Measurements from ENCODE around the gene BMP10.
A peak's percentile ranks its signal among the peaks of the same experiment; 100 is the strongest.
"Not testable (repeated sequence)": the region's sequence is repeated elsewhere in the genome, so short reads cannot be mapped to it uniquely, and the experiment has no call there.

BMP10 gene

DNA sequence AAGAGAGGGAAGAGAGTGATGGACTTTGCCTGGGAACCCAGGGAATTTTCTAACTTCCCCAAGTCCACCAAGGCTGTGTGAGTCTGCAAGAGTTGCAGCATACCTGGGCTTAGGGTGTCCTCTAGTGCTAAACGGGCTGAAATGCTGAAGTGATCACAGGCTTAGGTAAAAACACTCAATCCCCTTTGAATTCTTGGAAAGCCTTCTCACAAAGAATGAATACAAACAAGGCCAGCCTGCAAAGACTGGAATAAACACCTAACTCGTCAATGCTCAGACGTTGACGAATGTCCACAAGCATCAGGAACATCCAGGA is 30.0 kb upstream of the BMP10 start:
- no peak overlapping the region for H3K4me3 ChIP-seq (replicated peaks; ENCODE audit: insufficient read depth, low read length)
- H3K27me3 ChIP-seq (ENCODE audit: insufficient read depth, poor library complexity, severe bottlenecking) = no peaks in the 10 kb centered on the region
- peak in 1 of 2 experiments; percentile 57 for DNase-seq (ENCODE audit: low read depth in 1 of 2, low spot score in 1 of 2)
- H3K27ac ChIP-seq (replicated peaks) = no peak overlapping the region
- no peak for TF ChIP-seq SPI1 (IDR thresholded peaks at IDR 0.05; ENCODE audit: borderline replicate concordance, low read depth)
- TF ChIP-seq CTCF (IDR thresholded peaks at IDR 0.05; ENCODE audit: insufficient read depth, low read length) = peak; percentile 29

GRCh38 chr2:68900496-68901198 is 29.4 kb upstream of the BMP10 start:
- DNase-seq (ENCODE audit: low read depth in 1 of 2, low spot score in 1 of 2) = peak in 1 of 2 experiments; percentile 76
- TF ChIP-seq POLR2AphosphoS5 (IDR thresholded peaks at IDR 0.05; ENCODE audit: low read depth) (no peak), CTCF (IDR thresholded peaks at IDR 0.05; ENCODE audit: insufficient read depth, low read length) (peak; percentile 16)
- Histone ChIP-seq H3K27ac (replicated peaks) (no peak overlapping the region), H3K27me3 (ENCODE audit: insufficient read depth, poor library complexity, severe bottlenecking) (no peaks in the 10 kb centered on the region), H3K4me3 (replicated peaks; ENCODE audit: insufficient read depth, low read length) (no peak overlapping the region)

GRCh38 chr2:68895981-68896380 is 24.8 kb upstream of the BMP10 start:
- DNase-seq (ENCODE audit: low read depth in 1 of 2, low spot score in 1 of 2); H3K27me3 ChIP-seq (ENCODE audit: insufficient read depth, poor library complexity, severe bottlenecking); H3K27ac ChIP-seq (replicated peaks): not testable (repeated sequence)

DNA sequence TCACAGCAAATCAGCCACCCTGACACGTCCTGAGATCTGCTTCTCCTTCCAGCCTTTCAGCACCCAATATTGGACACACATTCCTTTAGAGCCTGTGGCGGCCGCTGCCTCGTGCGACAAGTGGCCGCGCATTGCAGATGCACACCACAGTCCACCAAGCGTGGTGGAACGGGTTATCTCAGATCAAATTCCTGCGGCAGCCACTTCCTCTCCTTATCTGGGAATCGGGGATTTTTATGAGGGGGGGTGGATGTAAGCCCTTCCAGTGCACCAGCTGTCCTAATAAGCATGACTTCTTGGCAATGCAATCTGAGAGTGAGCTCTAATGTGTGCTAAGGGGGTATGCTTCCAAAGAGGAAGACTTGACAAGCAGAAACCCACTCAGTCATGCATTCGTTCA is 18.3 kb upstream of the BMP10 start:
- no peaks in the 10 kb centered on the region for H3K27me3 ChIP-seq (ENCODE audit: insufficient read depth, poor library complexity, severe bottlenecking)
- TF ChIP-seq GABPA (IDR thresholded peaks at IDR 0.05; ENCODE audit: low read depth) = no peak
- TF ChIP-seq, protein P1, sequence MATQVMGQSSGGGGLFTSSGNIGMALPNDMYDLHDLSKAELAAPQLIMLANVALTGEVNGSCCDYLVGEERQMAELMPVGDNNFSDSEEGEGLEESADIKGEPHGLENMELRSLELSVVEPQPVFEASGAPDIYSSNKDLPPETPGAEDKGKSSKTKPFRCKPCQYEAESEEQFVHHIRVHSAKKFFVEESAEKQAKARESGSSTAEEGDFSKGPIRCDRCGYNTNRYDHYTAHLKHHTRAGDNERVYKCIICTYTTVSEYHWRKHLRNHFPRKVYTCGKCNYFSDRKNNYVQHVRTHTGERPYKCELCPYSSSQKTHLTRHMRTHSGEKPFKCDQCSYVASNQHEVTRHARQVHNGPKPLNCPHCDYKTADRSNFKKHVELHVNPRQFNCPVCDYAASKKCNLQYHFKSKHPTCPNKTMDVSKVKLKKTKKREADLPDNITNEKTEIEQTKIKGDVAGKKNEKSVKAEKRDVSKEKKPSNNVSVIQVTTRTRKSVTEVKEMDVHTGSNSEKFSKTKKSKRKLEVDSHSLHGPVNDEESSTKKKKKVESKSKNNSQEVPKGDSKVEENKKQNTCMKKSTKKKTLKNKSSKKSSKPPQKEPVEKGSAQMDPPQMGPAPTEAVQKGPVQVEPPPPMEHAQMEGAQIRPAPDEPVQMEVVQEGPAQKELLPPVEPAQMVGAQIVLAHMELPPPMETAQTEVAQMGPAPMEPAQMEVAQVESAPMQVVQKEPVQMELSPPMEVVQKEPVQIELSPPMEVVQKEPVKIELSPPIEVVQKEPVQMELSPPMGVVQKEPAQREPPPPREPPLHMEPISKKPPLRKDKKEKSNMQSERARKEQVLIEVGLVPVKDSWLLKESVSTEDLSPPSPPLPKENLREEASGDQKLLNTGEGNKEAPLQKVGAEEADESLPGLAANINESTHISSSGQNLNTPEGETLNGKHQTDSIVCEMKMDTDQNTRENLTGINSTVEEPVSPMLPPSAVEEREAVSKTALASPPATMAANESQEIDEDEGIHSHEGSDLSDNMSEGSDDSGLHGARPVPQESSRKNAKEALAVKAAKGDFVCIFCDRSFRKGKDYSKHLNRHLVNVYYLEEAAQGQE (IDR thresholded peaks at IDR 0.05; ENCODE audit: insufficient replicate concordance, low read depth) = no peak
- no peak overlapping the region for H3K27ac ChIP-seq (replicated peaks)
- no peak overlapping the region for H3K4me3 ChIP-seq (replicated peaks; ENCODE audit: insufficient read depth, low read length)
- no peak for DNase-seq (ENCODE audit: low read depth in 1 of 2, low spot score in 1 of 2)

More at GRCh38 chr2:68895981-68896380, 24.8 kb upstream of the BMP10 start:
- H3K4me3 ChIP-seq (replicated peaks; ENCODE audit: insufficient read depth, low read length) = not testable (repeated sequence)

GRCh38 chr2:68889021-68889420 is 17.8 kb upstream of the BMP10 start:
- no peaks in the 10 kb centered on the region for H3K27me3 ChIP-seq (ENCODE audit: insufficient read depth, poor library complexity, severe bottlenecking)
- no peak overlapping the region for H3K4me3 ChIP-seq (replicated peaks; ENCODE audit: insufficient read depth, low read length)
- TF ChIP-seq CTCF (IDR thresholded peaks at IDR 0.05; ENCODE audit: insufficient read depth, low read length) (no peak), POLR2AphosphoS5 (IDR thresholded peaks at IDR 0.05; ENCODE audit: low read depth) (no peak)
- TF ChIP-seq, protein P1 (IDR thresholded peaks at IDR 0.05; ENCODE audit: insufficient replicate concordance, low read depth) = no peak
- DNase-seq (ENCODE audit: low read depth in 1 of 2, low spot score in 1 of 2) = no peak
- no peak overlapping the region for H3K27ac ChIP-seq (replicated peaks)

Data from HL-60 (cell line).